Fibroblast of skin of scalp (primary cell): ENCODE measurements around the gene LAD1.
A peak's percentile ranks its signal among the peaks of the same experiment; 100 is the strongest.

Source experiments
- DNase-seq: peaks from one replicate; pipeline ENCODE4 v3.0.0-alpha.2; 2013

Gene LAD1

DNA sequence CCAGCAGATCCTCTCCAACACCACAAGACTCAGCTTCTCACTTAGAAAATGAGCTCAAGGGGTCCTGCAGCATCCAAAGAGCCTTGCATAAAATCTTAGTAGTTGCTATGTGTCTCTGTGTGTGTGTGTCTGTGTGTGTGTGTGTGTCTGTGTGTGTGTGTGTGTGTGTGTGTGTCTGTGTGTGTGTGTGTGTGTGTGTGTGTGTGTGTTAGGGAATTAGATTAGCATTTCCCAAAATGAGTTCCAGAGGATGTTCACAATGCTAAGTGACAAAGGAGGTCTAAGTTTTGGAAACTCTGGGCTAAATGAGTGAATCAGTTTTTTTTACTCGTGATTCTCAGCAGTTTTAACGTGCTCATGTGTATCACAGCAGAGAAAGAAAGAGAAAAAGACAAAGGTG is 52.1 kb downstream of the LAD1 start:
- no peak for DNase-seq

DNA sequence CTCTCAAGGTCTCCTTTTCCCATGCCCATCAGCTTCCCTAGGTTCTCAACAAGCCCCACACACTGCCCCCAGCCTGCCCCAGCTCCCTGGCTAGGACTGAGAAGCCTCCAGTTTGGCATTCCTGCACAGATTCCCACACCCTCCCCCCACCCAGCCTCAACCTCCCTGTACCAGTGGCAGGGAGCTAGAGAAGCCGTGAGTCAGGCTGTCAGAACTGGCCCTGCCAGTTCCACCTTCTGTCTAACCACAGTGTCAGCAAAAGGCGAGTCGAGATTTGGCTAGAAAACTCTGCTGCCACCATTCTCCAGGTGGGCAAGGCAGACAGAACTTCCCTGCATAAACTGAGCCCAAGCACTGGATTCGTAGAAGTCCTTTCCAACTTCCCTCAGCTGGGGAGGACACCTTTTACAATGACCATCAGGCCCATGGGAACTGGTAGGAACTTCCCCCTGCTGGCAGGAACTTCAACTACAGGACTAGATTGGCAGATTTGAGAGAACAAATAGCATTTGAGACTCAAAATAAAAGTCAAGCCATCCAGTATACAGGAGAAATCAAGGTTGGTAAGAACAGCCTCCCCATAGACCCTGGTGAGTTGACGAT is 52.7 kb downstream of the LAD1 start:
- DNase-seq, result peak; percentile 63

DNA sequence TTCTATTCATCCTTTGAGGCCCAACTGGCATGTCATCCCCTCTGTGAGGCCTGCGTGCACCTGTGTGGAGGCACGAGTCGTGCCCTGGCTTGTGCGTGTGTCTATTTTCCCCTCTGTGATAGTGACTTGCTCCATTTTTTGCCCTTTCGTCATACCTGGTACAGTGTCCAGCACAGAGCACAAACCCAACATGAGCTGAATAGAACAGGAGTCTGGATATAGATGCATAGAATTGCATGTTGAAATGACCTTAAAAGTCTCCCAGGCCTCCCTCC is 54.1 kb downstream of the LAD1 start:
- no peak for DNase-seq

DNA sequence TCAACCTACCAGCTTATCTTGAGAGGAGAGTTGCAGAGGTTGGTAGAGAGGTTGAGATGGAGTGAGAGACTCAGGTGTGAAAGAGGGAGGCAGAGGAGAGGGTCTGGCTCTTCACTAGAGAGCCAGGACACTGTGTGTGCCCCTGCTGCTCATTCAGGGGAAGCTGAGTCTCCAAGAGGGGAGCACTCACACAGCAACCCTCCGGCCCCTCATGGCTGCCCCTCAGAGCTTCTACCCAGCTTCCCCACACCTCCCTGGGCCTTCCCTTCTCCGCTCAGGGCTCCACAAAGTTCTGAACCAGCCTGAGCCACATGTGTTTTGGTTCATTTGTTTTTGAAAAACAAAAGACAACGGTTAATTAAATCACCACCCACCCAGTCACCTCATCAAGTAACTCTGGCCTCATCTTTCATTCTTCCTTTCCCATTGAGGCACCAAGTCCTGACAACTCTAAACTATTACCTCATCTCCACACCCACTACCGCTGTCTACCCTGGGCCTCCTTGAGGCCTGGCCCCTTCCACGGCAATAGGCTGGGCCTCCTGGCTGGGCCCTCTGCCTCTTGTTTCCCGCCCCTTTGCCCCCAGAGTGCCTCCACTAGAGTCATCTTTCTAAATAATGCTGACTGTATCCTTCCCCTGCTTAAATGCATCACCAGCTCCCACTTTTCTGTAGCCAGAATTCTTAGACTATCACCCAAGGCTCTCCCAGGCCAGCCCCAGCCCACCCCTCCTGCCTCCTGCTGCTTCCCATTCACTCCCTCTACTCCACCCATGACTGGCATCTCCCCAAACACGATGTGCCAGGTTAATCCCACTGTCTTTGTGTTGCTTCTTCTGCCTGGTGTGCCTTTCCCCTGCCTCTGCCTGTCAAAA is 54.7 kb downstream of the LAD1 start:
- DNase-seq, result no peak

DNA sequence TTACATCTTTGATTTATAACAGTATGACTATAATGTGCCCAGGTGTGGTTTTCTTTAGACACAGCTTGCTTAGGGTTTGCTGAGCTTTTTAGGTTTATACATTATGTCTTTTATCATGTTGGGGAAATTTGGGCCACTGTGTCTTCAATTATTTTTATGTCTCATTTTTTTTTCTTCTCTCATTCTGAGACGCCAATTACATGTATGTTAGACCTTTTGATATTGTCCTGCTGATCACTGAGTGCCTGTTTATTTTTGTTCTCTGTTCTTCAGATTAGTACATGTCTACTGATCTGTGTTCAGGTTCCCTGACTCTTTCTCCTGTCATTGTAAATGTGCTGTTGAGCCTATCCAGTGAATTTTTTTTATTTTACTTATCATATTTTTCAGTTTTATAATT is 57.7 kb downstream of the LAD1 start:
- no peak for DNase-seq

DNA sequence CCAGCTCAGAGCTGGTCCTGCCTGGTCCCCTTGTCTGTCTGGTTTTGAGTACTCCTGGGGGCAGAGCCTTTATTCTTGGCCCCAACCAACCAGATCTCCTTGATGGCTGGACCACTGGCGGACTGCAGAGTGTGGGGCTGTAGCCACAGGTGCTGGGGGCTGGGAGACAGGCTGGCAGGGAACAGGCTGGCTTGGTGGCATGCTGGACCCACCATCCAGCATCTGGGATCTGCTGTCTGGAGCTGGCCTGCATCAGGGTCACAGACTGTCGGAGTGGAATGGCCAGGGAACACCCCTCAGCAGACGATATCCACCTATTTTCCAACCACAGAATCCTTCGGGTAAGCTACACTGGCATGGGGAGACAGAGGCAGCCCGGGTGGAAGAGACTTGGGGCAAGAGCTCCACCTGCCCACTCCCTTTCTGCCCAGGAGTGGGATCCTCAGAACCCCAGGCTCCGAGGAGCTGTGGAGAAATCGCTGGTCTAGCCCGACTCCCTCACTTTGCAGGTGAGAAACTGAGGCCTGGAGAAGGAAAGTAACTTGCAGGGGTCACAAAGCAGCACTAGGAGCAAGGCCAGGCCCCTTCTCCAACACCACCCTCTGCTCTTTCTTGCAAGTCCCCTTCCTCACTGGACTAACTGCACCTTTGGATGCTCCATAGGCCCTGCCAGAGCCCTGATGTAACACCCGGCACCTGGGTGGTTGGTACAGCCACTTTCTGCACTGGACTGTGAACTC is 62.2 kb downstream of the LAD1 start:
- DNase-seq, result no peak

DNA sequence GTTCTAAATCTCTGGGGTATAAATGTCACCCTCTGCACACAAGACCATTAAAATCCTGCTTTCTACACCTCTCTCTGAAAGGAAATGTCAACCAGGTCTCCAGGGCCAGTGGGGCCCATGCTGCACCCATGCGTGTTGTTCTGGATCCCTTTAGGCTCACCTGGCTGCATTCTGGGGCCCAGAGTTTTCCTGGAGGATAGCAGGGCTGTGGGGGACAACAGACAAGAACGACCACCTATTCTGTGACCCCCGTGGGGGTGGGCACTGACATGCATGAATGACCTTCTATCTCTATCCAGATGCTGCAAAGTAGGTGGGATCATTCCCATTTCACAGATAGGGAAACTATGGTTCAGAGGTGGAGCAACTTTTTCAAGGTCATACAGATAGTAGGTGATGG is 63.2 kb downstream of the LAD1 start:
- DNase-seq, result no peak

DNA sequence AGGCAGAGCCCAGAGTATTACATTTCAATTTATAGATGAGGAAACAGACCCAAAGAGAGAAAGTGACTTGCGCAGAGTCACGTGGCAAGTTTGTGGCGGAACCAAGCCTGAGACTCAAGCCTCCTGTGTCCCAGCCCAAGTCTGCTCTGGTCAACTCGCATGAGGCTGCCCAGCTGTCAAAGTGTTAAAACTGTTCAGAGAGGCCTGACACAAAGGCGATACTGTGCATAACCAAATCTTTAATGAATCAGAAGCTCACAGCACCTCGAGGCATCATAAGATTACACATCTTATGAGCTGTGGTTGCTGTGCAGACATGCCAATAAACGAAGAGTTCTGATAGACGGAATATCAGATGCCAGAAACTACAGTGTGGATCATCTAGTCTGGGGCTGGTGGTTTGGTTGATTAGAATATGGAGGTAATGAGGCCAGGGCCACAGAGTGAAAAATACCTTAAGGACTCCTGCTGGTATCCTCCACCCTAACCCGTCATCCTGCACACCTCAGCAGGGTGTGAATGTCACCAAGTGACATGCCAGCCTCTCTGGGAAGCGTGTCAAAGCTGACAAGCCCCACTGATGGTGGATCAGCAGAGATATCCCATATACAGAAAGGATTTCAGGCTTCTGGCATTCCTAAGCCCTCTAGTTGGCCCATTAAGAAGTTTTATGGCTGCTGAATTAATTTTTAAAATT is 63.8 kb downstream of the LAD1 start:
- no peak for DNase-seq

DNA sequence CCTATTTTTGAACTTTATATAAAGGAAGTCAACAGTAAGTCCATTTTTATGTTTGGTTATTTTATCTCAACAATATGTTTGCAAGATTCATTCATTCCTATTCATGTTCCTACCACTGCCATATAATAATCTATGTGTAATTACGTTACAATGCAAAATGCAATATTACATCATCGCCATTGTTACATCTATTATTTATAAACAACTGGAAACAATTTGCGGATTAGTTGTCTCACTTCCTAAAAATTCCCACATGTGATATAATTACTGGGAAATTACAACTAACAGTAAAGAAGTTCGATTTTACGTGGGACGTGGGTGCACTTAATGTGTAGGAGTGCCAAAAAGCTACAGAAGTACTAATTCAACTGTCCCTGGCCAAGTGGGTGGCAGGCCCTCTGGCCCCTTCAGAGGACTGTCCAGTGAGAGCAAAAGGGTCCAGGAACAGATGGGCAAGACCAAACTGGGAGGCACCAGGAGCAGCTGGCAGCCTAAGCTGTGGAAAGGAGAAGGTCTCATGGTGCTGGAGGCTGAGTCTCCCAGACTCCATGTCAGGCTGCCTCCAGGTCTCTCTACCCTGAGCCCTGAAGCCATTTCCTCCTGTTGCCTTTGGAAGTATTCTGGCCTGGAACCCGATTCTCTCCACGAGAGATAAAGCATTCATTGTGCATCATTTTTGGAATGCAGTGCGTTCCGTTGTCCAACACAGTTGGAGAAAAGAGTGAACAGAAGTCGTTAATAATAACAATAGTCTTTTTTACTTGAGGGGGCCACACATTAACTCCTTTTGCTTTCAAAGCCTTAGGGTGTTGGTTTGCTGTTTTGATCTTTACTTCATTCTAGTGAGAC is 64.6 kb downstream of the LAD1 start:
- no peak for DNase-seq

DNA sequence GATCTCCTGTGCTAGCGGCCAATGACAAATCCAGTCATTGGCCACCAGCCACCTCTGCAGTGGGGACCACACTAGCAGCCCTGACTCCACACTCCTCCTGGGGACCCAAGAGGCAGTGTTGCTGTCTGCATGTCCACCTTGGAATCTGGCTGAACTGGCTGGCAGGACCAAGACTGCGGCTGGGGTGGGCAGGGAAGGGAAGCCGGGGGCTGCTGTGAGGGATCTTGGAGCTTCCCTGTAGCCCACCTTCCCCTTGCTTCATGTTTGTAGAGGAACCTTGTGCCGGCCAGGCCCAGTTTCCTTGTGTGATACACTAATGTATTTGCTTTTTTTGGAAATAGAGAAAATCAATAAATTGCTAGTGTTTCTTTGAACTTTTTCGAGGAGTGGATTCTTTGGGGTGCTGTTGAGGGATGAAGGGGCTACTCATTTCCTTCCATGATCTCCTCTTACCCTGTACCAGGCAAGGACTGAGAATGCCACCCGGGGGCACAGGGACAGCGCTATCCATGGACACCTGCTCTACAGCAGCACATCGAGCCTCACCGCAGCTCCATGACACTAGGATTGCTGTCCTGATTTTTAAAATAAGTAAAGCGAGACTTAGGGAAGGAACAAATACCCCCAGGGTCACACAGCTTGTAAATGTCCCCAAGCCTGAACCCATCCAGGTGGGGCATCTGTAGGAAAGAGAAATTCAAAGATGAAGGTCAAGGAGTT is 66.3 kb downstream of the LAD1 start:
- no peak for DNase-seq

DNA sequence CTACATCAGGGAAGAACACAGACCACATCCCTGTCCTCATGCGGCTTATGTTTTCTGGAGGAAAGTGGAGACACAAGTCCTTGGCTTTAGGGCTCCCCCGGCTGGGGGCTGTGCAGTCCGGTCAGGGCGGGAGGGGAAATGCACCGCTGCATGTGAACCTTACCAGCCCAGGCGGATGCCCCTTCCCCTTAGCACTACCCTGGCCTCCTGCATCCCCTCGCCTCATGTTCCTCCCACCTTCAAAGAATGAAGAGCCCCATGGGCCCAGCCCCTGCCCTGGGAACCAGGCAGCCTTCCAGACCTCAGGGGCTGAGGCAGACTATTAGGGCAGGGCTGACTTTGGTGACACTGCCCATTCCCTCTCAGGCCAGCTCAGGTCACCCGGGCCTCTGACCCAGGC is 67.1 kb downstream of the LAD1 start:
- no peak for DNase-seq

DNA sequence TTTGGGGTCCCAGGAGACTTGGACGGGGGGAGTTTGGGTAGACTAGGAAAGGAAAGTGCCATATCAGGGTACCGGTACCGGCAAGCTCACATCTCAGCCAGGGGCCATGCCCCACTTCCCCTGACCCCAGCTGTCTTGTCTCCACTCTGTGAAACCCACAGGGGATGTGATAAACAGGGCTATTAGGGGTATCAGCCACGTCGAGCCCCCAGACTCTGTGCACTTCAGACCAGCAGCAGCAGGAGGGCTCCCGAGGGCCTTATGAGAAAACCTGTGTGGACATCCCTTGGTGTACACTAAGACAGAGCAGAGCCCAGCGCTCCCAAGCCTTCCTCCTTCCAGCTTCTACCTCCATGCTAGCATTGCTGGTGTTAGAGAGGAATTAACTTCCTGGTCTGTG is 68.0 kb downstream of the LAD1 start:
- DNase-seq, result no peak
